K562 (cell line): ENCODE results near the gene CPEB1. TPM values are rescaled to one million over a fixed set of nuclear protein-coding genes. Genes with fewer than 3 reads are reported as not detected.

Experiments used
- ATAC-seq: fragments of 200-7000 bp; cut with Tn5 transposase; 3 replicates; pipeline ENCODE4 v1.9.1; 2020; ENCODE audit warnings: moderate library complexity
- BruUV-seq: library from RNA; stranded (reverse); fragments of 400-500 nt; replicated peaks from 2 replicates; lab custom pipeline; 2021; lab: Mats Ljungman, UMichigan
- CTCF ChIA-PET: fragments of 300-600 bp; formaldehyde crosslinking; extraction: SDS; loops from one replicate; lab custom pipeline; 2021; ENCODE audit warnings: low intra/inter-chr PET ratio; lab: Yijun Ruan, JAX
- POLR2A ChIA-PET: fragments of 300-600, 350-650 bp; sonication (Branson Sonifier 250); formaldehyde crosslinking; extraction: SDS; loops from one replicate; lab custom pipeline; 2021; ENCODE audit warnings: antibody characterized with exemption, inconsistent platforms; lab: Yijun Ruan, JAX
- DNase-seq, 4 experiments: peaks; one replicate each; pipeline versions ENCODE4 v3.0.0 to v3.0.0-alpha.2; 2011 to 2018; ENCODE audit warnings: low spot score in 3 of 4, mixed read lengths in 3 of 4; ENCODE audit errors: extremely low read depth in 1 of 4
- FAIRE-seq: peaks from 2 replicates; lab custom pipeline; 2011; peaks lifted over from hg19 to GRCh38; lab: Jason Lieb, UNC
- H2AFZ ChIP-seq: 2 replicates; pipeline ENCODE4 v1.6.0; 2011; ENCODE audit warnings: low read depth, low read length, control low read depth, inconsistent platforms
- H3K27ac ChIP-seq: fragments of 200-600 bp; 3 replicates; pipeline ENCODE4 v1.8.0; 2011; ENCODE audit warnings: low read depth, mild to moderate bottlenecking, control low read depth, inconsistent platforms, low read length, moderate library complexity, mixed read lengths; ENCODE audit errors: extremely low read depth
- H3K27me3 ChIP-seq, 2 experiments: fragments of 300-600 bp in 1 of 2; 2 replicates in 1 of 2; 3 replicates in 1 of 2; pipeline versions ENCODE4 v1.6.0 to v1.8.0; 2011; ENCODE audit warnings: inconsistent platforms in 2 of 2, low read length in 2 of 2, mild to moderate bottlenecking in 1 of 2, mixed read lengths in 1 of 2, moderate library complexity in 1 of 2; ENCODE audit not compliant: control insufficient read depth in 2 of 2, insufficient read depth in 2 of 2
- H3K36me3 ChIP-seq: fragments of 300-600 bp; 3 replicates; pipeline ENCODE4 v1.8.0; 2011; ENCODE audit warnings: mild to moderate bottlenecking, low read length, inconsistent platforms; ENCODE audit not compliant: control insufficient read depth, insufficient read depth
- H3K4me1 ChIP-seq, 2 experiments: fragments of 200-600 bp in 1 of 2; replicated peaks in 1 of 2; 2 replicates in 1 of 2; 3 replicates in 1 of 2; pipeline versions ENCODE4 v1.5.1 to v1.8.0; 2011; ENCODE audit warnings: inconsistent platforms in 2 of 2, low read length in 2 of 2, mild to moderate bottlenecking in 1 of 2, mixed read lengths in 1 of 2, moderate library complexity in 1 of 2; ENCODE audit not compliant: control insufficient read depth in 2 of 2, insufficient read depth in 2 of 2
- H3K4me2 ChIP-seq: 2 replicates; pipeline ENCODE4 v1.6.1; 2011; ENCODE audit warnings: low read length, control low read depth, inconsistent platforms, mixed read lengths; ENCODE audit not compliant: insufficient read depth
- H3K4me3 ChIP-seq: fragments of 200-600 bp; sonication (generic), shearing (Covaris generic); 2 replicates; pipeline ENCODE4 v1.5.1; 2016; ENCODE audit warnings: control low read depth, inconsistent platforms
- H3K79me2 ChIP-seq: fragments of 200-600 bp; 3 replicates; pipeline ENCODE4 v1.8.0; 2011; ENCODE audit warnings: low read length, inconsistent platforms; ENCODE audit not compliant: control insufficient read depth, insufficient read depth
- H3K9ac ChIP-seq, 2 experiments: 2 replicates each; pipeline versions ENCODE4 v1.6.0 to v1.6.1; 2011; ENCODE audit warnings: low read depth in 2 of 2, low read length in 2 of 2, control low read depth in 1 of 2, inconsistent platforms in 1 of 2, mild to moderate bottlenecking in 1 of 2, mixed read lengths in 1 of 2; ENCODE audit not compliant: insufficient read depth in 1 of 2
- H3K9me1 ChIP-seq: one replicate; pipeline ENCODE4 v1.6.0; 2011; ENCODE audit warnings: inconsistent platforms, mild to moderate bottlenecking, low read length, moderate library complexity; ENCODE audit not compliant: control insufficient read depth, insufficient read depth
- H3K9me3 ChIP-seq: replicated peaks from 2 replicates; pipeline ENCODE4 v1.5.1; 2011; ENCODE audit warnings: low read depth, low read length, inconsistent platforms; ENCODE audit not compliant: control insufficient read depth, insufficient read depth
- H4K20me1 ChIP-seq: replicated peaks from 2 replicates; pipeline ENCODE4 v1.6.1; 2011; ENCODE audit warnings: low read length, inconsistent platforms, mixed read lengths; ENCODE audit not compliant: control insufficient read depth, insufficient read depth
- FOXA1 ChIP-seq: fragments of 450-650 bp; IDR thresholded peaks from 2 replicates; pipeline ENCODE4 v1.6.1; 2016; ENCODE audit warnings: mild to moderate bottlenecking, borderline replicate concordance
- NBN ChIP-seq: fragments of 450-650 bp; IDR thresholded peaks from 2 replicates; pipeline ENCODE4 v1.6.1; 2016; ENCODE audit warnings: low read depth, mild to moderate bottlenecking
- POLR2G ChIP-seq: fragments of 200-400 bp; formaldehyde crosslinking; IDR thresholded peaks from 2 replicates; pipeline ENCODE4 v1.6.1; 2017; ENCODE audit warnings: low read depth, mild to moderate bottlenecking, antibody characterized with exemption, low read length, moderate library complexity
- PPARD ChIP-seq: fragments of 250-450 bp; sonication (Bioruptor Pico); IDR thresholded peaks from 2 replicates; pipeline ENCODE4 v1.8.0; 2022; ENCODE audit warnings: inconsistent platforms, mild to moderate bottlenecking, moderate library complexity
- SETDB1 ChIP-seq: IDR thresholded peaks from one replicate; pipeline ENCODE4 v1.6.1; 2012; ENCODE audit warnings: low read length, control low read depth, inconsistent platforms
- SNIP1 ChIP-seq: fragments of 450-650 bp; IDR thresholded peaks from 2 replicates; pipeline ENCODE4 v1.7.1; 2017; ENCODE audit warnings: low read depth, mild to moderate bottlenecking
- TBL1XR1 ChIP-seq, 2 experiments: IDR thresholded peaks; 2 replicates each; pipeline ENCODE4 v1.6.1; 2012; ENCODE audit warnings: improper control_type of control experiment in 2 of 2, low read length in 2 of 2, mild to moderate bottlenecking in 1 of 2
- TCF3 ChIP-seq: sonication (generic); formaldehyde crosslinking; IDR thresholded peaks from 2 replicates; pipeline ENCODE4 v1.4.0; 2020; ENCODE audit warnings: mild to moderate bottlenecking, missing genetic modification reagents
- ZNF445 ChIP-seq: fragments of 250-450 bp; sonication (Bioruptor Pico); IDR thresholded peaks from 2 replicates; pipeline ENCODE4 v1.4.0; 2020; ENCODE audit warnings: low read depth, mild to moderate bottlenecking, moderate library complexity
- WGBS: fragments of 100-300 bp; shearing (Covaris generic); methylation state at CpG from one replicate; pipeline ENCODE4 v1.1.6; 2016; ENCODE audit warnings: low coverage, mixed read lengths; ENCODE audit not compliant: insufficient coverage; ENCODE audit errors: missing lambda C conversion rate; 5-methylcytosine and 5-hydroxymethylcytosine counted together
- in situ Hi-C: fragments of 300-500 bp; cut with MboI; formaldehyde crosslinking; loops from 4 replicates; pipeline ENCODE4 v1.15.0; 2018; ENCODE audit warnings: inconsistent platforms, mixed read lengths
- intact Hi-C: fragments of 100-400 bp; cut with micrococcal nuclease; formaldehyde crosslinking; loops from 2 replicates; pipeline ENCODE4 v1.14.2; 2022
- polyA plus RNA-seq, 8 experiments: library from polyadenylated mRNA; depleted of rRNA in 4 of 8; stranded (reverse) in 5 of 8; unstranded in 3 of 8; fragments of >200 nt; fragmentation: Nextera tagmentation in 2 of 8; fragmentation: Illumina TruSeq in 1 of 8; extraction: Ambion mirVana in 2 of 8; extraction: Trizol in 1 of 8; gene quantifications; 2 replicates each; pipeline versions ENCODE4 v1.2.1 to v1.2.3, GENCODE V29; 2011 to 2014; ENCODE audit warnings: inconsistent platforms in 1 of 8, missing spikeins in 1 of 8
- total RNA-seq, 7 experiments: library from RNA; depleted of rRNA in 6 of 7; stranded (reverse); fragments of >200 nt in 6 of 7; fragmentation: Illumina TruSeq in 2 of 7; extraction: Trizol in 2 of 7; gene quantifications; 2 replicates each; pipeline versions ENCODE4 v1.2.1 to v1.2.3, GENCODE V29; 2011 to 2021; ENCODE audit warnings: low replicate concordance in 1 of 7

Gene CPEB1
- total and polyA plus RNA-seq, 9 of the 15 experiments (the other 6 are each of a cell fraction or from before 2014, with no cell fraction given) = 2.2 to 13.4 (median 9.7) TPM

GRCh38 chr15:82545478-82545877, 101.7 kb downstream of the CPEB1 start:
- no peaks in the 10 kb centered on the region for H3K27me3 ChIP-seq
- H3K9ac ChIP-seq = no peak overlapping the region
- POLR2A ChIA-PET = interaction anchor here (0.6 kb wide), 1 partner anchor 239 kb away, joined by 3 read pairs; no protein-coding TSS in a partner anchor
- H3K9me1 ChIP-seq = no peaks in the 10 kb centered on the region
- WGBS = 53% methylated on average over 6 of the region's 6 CpGs
- BruUV-seq = no TSS peak
- intact Hi-C loops (no loop called here), in situ Hi-C loops (no loop called here)
- H3K4me1 ChIP-seq = peaks cover 20 to 21% of the 10 kb centered on the region in 2 experiments
- CTCF ChIA-PET = no interaction called here
- H4K20me1 ChIP-seq = no peaks in the 10 kb centered on the region
- H3K4me2 ChIP-seq = no peak overlapping the region
- H3K36me3 ChIP-seq = peaks cover 60% of the 10 kb centered on the region
- H3K27ac ChIP-seq = no peak overlapping the region
- peaks cover 9% of the 10 kb centered on the region; the same call in 2 of the 3 replicates for H3K79me2 ChIP-seq
- FAIRE-seq (no peak), DNase-seq (no peak), ATAC-seq (no peak)
- H2AFZ ChIP-seq = no peak overlapping the region
- H3K4me3 ChIP-seq = no peak overlapping the region
- TF ChIP-seq SETDB1 = no peak
- TF ChIP-seq POLR2G = no peak
- TF ChIP-seq TBL1XR1 (IDR thresholded peaks at IDR 0.05; ENCODE audit: low read length in 2 of 2) = no peak
- no peak for TF ChIP-seq SNIP1
- no peak for TF ChIP-seq NBN
- TF ChIP-seq ZNF445 (CRISPR knock-in tag) = no peak
- no peak for TF ChIP-seq PPARD (CRISPR knock-in tag)
- no peak for TF ChIP-seq TCF3 (CRISPR knock-in tag)
- no peak for TF ChIP-seq FOXA1
- H3K9me3 ChIP-seq = no peaks in the 10 kb centered on the region
